Right forelimb (tissue), 1 donor: ENCODE data around the gene STAG1.
"Not testable (repeated sequence)": the region's sequence is repeated elsewhere in the genome, so short reads cannot be mapped to it uniquely, and the experiment has no call there.

Experiments
- DNase-seq: peaks from one replicate; pipeline ENCODE4 v3.0.0-alpha.2; 2018

Gene STAG1

GRCh38 chr3:136639069-136639468 is 113.1 kb downstream of the STAG1 start:
- no peak for DNase-seq

GRCh38 chr3:136637176-136637575 is 115.0 kb downstream of the STAG1 start:
- no peak for DNase-seq

GRCh38 chr3:136634821-136635220 is 117.4 kb downstream of the STAG1 start:
- no peak for DNase-seq

- DNase-seq = no peak
These were observed 119.5 kb downstream of the STAG1 start for GRCh38 chr3:136632625-136633081.

GRCh38 chr3:136631424-136631823 is 120.8 kb downstream of the STAG1 start:
- DNase-seq = no peak

GRCh38 chr3:136630915-136631314 is 121.3 kb downstream of the STAG1 start:
- DNase-seq = no peak

- no peak for DNase-seq
These were observed 125.7 kb downstream of the STAG1 start for GRCh38 chr3:136626493-136626892.

GRCh38 chr3:136624894-136625815 is 127.0 kb downstream of the STAG1 start:
- DNase-seq = no peak

GRCh38 chr3:136624371-136624770 is 127.8 kb downstream of the STAG1 start:
- DNase-seq = no peak

GRCh38 chr3:136621628-136622027 is 130.6 kb downstream of the STAG1 start:
- no peak for DNase-seq

- no peak for DNase-seq
These were observed 131.7 kb downstream of the STAG1 start for GRCh38 chr3:136620436-136620835.

- not testable (repeated sequence) for DNase-seq
These were observed 134.1 kb downstream of the STAG1 start for GRCh38 chr3:136617969-136618525.

- DNase-seq = no peak
These were observed 135.0 kb downstream of the STAG1 start for GRCh38 chr3:136617198-136617597.

GRCh38 chr3:136612512-136612911 is 139.7 kb downstream of the STAG1 start:
- no peak for DNase-seq

- DNase-seq = no peak
These were observed 145.2 kb downstream of the STAG1 start for GRCh38 chr3:136606990-136607389.

GRCh38 chr3:136606216-136606615 is 146.0 kb downstream of the STAG1 start:
- DNase-seq = not testable (repeated sequence)

GRCh38 chr3:136604961-136605360 is 147.2 kb downstream of the STAG1 start:
- no peak for DNase-seq

- DNase-seq = no peak
These were observed 149.4 kb downstream of the STAG1 start for GRCh38 chr3:136602818-136603217.

- DNase-seq = no peak
These were observed 156.1 kb downstream of the STAG1 start for GRCh38 chr3:136595913-136596697.

GRCh38 chr3:136586580-136586979 is 165.6 kb downstream of the STAG1 start:
- no peak for DNase-seq

- no peak for DNase-seq
These were observed 167.4 kb downstream of the STAG1 start for GRCh38 chr3:136584728-136585127.

- no peak for DNase-seq
These were observed 168.4 kb downstream of the STAG1 start for GRCh38 chr3:136583823-136584222.

GRCh38 chr3:136577791-136578190 is 174.4 kb downstream of the STAG1 start:
- no peak for DNase-seq
